Measurements from ENCODE around the gene UBA52.

The UBA52 gene

DNA sequence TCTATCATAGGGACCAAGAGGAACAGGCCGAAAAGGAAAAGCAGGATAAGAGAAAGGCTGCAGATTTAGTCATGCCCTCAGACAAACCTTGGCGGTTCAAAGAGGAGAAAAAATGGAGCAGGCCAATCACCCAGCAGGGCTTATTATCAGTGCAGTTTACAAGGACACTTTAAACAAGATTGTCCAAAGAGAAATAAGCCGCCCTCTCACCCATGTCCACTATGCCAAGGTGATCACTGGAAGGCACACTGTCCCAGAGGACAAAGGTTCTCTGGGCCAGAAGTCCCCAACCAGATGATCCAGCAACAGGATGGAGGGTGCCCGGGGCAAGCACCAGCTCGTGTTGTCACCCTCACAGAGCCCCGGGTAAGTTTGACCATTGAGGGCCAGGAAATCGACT lies 8.7 kb downstream of the UBA52 start:
- no peak for DNase-seq
- TF ChIP-seq, protein P1, sequence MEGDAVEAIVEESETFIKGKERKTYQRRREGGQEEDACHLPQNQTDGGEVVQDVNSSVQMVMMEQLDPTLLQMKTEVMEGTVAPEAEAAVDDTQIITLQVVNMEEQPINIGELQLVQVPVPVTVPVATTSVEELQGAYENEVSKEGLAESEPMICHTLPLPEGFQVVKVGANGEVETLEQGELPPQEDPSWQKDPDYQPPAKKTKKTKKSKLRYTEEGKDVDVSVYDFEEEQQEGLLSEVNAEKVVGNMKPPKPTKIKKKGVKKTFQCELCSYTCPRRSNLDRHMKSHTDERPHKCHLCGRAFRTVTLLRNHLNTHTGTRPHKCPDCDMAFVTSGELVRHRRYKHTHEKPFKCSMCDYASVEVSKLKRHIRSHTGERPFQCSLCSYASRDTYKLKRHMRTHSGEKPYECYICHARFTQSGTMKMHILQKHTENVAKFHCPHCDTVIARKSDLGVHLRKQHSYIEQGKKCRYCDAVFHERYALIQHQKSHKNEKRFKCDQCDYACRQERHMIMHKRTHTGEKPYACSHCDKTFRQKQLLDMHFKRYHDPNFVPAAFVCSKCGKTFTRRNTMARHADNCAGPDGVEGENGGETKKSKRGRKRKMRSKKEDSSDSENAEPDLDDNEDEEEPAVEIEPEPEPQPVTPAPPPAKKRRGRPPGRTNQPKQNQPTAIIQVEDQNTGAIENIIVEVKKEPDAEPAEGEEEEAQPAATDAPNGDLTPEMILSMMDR (IDR thresholded peaks at IDR 0.05; ENCODE audit: low read depth, low read length): no peak
- no peak overlapping the region for H3K4me3 ChIP-seq (ENCODE audit: low read depth, low read length)
- peaks cover 20% of the 10 kb centered on the region for H3K36me3 ChIP-seq
- no peaks in the 10 kb centered on the region for H3K4me1 ChIP-seq
- no peaks in the 10 kb centered on the region for H3K9me3 ChIP-seq
- no peaks in the 10 kb centered on the region for H3K27me3 ChIP-seq

DNA sequence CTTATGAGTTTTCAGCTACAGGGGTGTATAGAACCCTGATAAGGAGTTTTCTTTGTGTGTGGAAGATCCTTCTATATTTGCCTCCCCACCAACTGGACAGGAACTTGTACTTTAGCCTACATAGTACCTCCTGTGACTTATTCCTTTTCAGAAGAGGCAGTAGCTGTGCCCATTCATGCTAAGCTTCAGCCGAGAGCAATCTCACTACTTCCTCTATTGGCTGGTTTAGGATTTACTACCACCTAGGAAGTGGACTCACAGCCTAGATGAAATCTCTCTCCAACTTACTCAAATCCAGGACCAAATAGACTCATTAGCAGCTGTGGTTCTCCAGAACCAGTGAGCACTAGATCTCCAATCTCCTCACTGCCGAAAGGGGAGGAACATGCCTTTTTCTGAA lies 14.6 kb downstream of the UBA52 start:
- Histone ChIP-seq H3K4me1 (peaks cover 4% of the 10 kb centered on the region), H3K4me3 (ENCODE audit: low read depth, low read length) (no peak overlapping the region), H3K36me3 (no peaks in the 10 kb centered on the region), H3K9me3 (no peaks in the 10 kb centered on the region), H3K27me3 (no peaks in the 10 kb centered on the region)
- no peak for DNase-seq
- TF ChIP-seq, protein P1 (IDR thresholded peaks at IDR 0.05; ENCODE audit: low read depth, low read length): no peak

DNA sequence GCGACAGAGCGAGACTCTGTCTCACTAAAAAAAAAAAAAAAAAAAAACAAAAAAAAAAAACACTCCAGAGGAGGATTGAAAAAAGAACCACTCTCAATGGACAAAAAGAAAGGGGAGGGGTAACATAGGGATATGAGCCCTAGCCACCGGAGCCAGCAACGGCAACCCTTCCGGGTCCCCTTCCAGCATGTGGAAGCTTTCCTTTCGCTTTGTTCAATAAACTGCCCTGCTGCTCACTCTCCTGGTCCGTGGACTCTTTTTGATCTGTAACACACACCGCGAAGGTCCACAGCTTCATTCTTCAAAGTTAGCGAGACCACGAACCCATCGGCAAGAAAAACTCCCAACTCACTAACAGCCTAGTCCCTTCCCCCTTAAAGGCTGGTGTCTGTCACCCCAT lies 15.9 kb downstream of the UBA52 start:
- Histone ChIP-seq H3K4me3 (ENCODE audit: low read depth, low read length) (peak overlapping the region; percentile 86; the same call in 1 of the 2 replicates), H3K9me3 (no peaks in the 10 kb centered on the region), H3K27me3 (no peaks in the 10 kb centered on the region), H3K36me3 (no peaks in the 10 kb centered on the region), H3K4me1 (peaks cover 4% of the 10 kb centered on the region)
- DNase-seq: no peak
- TF ChIP-seq, protein P1 (IDR thresholded peaks at IDR 0.05; ENCODE audit: low read depth, low read length): no peak

DNA sequence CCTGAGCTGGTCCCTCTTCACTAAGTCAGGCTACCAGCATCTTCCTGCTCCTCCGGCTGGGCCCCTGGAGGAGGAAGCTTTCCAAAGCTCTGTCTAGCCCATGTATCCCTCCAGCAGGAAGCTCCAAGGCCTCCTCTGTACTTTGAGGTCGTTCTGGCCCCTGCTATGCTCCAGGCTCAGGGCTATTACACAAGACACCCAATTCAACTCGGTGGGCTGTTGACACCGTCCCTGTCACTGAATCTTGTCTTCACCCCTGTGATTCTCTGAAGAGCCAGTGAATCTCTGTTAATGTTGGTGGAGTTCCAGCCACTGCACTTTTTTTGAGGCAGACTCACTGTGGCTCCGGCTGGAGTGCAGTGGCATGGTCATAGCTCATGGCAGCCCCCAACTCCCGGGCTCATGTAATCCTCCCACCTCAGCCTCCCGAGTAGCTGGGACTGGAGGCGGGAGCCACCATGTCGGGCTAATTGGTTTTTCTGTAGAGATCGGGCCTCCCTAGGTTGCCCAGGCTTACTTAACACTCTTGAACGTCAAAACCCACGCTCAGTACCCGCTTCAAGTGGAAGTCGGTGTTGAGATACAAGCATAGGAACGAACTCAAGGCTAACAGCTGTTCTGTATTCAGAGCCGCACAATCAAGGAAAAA lies 16.4 kb downstream of the UBA52 start:
- Histone ChIP-seq H3K4me1 (peaks cover 4% of the 10 kb centered on the region), H3K27me3 (no peaks in the 10 kb centered on the region), H3K4me3 (ENCODE audit: low read depth, low read length) (peak overlapping the region; percentile 86), H3K9me3 (no peaks in the 10 kb centered on the region), H3K36me3 (no peaks in the 10 kb centered on the region)
- TF ChIP-seq, protein P1 (IDR thresholded peaks at IDR 0.05; ENCODE audit: low read depth, low read length): no peak
- DNase-seq: no peak

DNA sequence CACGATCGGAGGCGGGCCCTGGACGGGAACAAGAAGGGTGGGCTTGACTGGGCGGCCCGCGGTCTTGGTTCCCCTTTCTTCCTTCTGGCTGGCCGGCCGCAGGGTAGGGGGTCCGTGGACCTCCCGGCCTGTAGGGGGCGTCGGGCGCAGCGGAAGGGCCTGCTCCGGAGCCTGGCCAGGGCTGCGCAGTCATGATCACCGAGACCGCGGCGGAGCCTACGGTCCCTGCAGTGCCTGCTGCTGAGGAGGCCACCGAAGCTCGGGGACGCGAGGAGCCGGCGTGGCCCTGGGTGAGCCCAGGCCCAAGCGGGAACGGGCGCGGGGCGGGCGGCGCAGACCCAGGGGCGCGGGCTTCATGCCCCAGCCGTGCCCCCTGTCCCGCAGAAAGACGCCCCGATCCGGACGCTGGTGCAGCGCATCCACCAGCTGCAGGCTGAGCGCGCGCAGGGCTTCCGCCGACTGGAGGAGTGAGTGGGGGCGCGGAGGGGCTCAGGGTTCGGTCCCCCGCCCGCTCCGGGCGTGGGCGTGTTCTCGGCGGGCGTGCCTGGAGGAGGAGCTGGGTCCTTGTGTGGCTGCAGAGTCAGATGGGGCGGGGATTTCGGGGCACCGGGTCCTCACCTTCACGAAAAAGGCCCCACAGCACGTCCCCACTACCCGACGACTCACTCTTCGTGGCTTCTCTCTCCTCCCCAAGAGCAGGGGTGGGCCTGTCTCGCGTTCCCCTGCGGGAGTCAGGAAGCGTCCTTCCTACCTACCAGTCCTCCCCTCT lies 17.1 kb downstream of the UBA52 start, which contains the start of gene REX1BD:
REX1BD (plus strand) TSS at position 188 of the 769 bp plus-strand sequence; CDS start at position 192, 4 bp downstream.
- Histone ChIP-seq H3K36me3 (no peaks in the 10 kb centered on the region), H3K9me3 (no peaks in the 10 kb centered on the region), H3K4me3 (ENCODE audit: low read depth, low read length) (peak within 1 kb of the TSS; percentile 86), H3K4me1 (peaks cover 4% of the 10 kb centered on the region), H3K27me3 (no peaks in the 10 kb centered on the region)
- peak; percentile 92 for DNase-seq
- TF ChIP-seq, protein P1 (IDR thresholded peaks at IDR 0.05; ENCODE audit: low read depth, low read length): peak; percentile 85
